Esophagus muscularis mucosa (tissue), 4 donors: ENCODE measurements around the gene TEAD1. TPM values are rescaled to one million over a fixed set of nuclear protein-coding genes. Genes with fewer than 3 reads are reported as not detected.
A peak's percentile ranks its signal among the peaks of the same experiment; 100 is the strongest.

Experiments
- DNase-seq: peaks from one replicate; pipeline ENCODE4 v3.0.0-alpha.2; 2017; ENCODE audit errors: extremely low spot score
- H3K27ac ChIP-seq, 4 donors: fragments of 200-600 bp; sonication (generic); replicated peaks in 1 of 4; 1 replicate in 3 of 4; 2 replicates in 1 of 4; pipeline ENCODE4 v1.5.1; 2016 to 2019; ENCODE audit warnings: mild to moderate bottlenecking in 1 of 4
- H3K27me3 ChIP-seq, 4 donors: fragments of 200-600 bp; sonication (generic); one replicate each; pipeline versions ENCODE4 v1.5.1 to v1.6.0; 2016 to 2019
- H3K36me3 ChIP-seq, 4 donors: fragments of 200-600 bp; sonication (generic); one replicate each; pipeline ENCODE4 v1.5.1; 2016 to 2019
- H3K4me1 ChIP-seq, 4 donors: fragments of 200-600 bp; sonication (generic); one replicate each; pipeline ENCODE4 v1.5.1; 2016 to 2019
- H3K4me3 ChIP-seq, 4 donors: fragments of 200-600 bp; sonication (generic); 1 replicate in 2 of 4; 2 replicates in 2 of 4; pipeline ENCODE4 v1.5.1; 2016 to 2019; ENCODE audit warnings: mild to moderate bottlenecking in 4 of 4, moderate library complexity in 1 of 4
- H3K9me3 ChIP-seq, 4 donors: fragments of 200-600 bp; sonication (generic); 1 replicate in 3 of 4; 2 replicates in 1 of 4; pipeline ENCODE4 v1.5.1; 2016 to 2019
- EP300 ChIP-seq: sonication (generic); formaldehyde crosslinking; IDR thresholded peaks from one replicate; pipeline ENCODE4 v1.6.1; 2017; ENCODE audit warnings: antibody characterized with exemption
- POLR2A ChIP-seq: fragments of 450-650 bp; IDR thresholded peaks from one replicate; pipeline ENCODE4 v1.6.1; 2017; ENCODE audit warnings: antibody characterized with exemption, moderate library complexity, mild to moderate bottlenecking, low read depth
- POLR2AphosphoS5 ChIP-seq, 2 donors: sonication (generic); formaldehyde crosslinking; IDR thresholded peaks; one replicate each; pipeline ENCODE4 v1.6.1; 2017; ENCODE audit warnings: antibody characterized with exemption in 2 of 2
- WGBS: methylation state at CpG from one replicate; pipeline ENCODE4 v1.1.5; 2018; 5-methylcytosine and 5-hydroxymethylcytosine counted together
- intact Hi-C: fragments of 100-400 bp; cut with DNase I; formaldehyde crosslinking; loops from one replicate; pipeline ENCODE4 v1.15.1; 2023
- total RNA-seq, 4 donors: library from RNA; depleted of rRNA; stranded (reverse); fragments of >200 nt; gene quantifications; one replicate each; pipeline versions ENCODE4 v1.1.0 to v1.2.1, GENCODE V29; 2016
- TF ChIP-seq, protein P1 (sequence below), 3 experiments: fragments of 200-600 bp in 2 of 3; fragments of 450-650 bp in 1 of 3; sonication (generic) in 2 of 3; IDR thresholded peaks; one replicate each; pipeline ENCODE4 v1.5.1; 2017 to 2019; ENCODE audit warnings: antibody characterized with exemption in 3 of 3, mild to moderate bottlenecking in 2 of 3, moderate library complexity in 1 of 3

TEAD1 gene
- total RNA-seq, 4 donors from 2014 or later: 147 to 307 (median 232) TPM

DNA sequence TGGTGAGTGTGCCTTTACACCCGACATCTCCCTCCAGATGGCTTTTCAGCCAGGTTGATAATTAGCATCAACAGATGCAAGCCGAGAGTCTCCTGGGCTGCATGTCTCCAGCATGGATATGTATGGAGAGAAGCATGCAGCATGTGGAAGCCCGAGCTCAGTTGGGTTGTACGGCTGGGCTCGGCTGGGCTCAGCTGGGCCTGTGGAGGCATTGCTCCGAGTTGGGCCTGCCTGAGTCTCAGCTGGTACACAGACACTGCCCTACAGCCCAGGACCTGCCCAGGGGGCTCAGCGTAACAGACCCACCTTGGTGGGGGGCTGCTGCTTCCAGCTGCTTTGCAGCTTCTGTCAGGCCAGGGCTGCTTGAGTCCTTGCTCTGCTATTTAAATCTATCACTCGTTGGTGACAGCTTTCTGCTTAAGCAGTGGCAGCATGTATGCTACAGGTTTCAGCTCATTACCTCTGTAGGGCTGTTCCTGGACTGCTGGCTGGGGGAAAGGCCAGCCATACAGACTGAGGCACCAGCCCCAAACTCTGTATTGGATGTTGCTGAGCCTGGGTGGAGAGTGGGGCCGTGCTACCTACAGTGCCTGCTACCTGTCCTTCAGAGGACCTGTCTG lies 115.5 kb downstream of the TEAD1 start:
- WGBS: 61% methylated on average over 8 of the region's 9 CpGs
- H3K27me3 ChIP-seq: no peaks in the 10 kb centered on the region
- peak overlapping the region in 2 of 4 donors; percentile 12 to 28 for H3K27ac ChIP-seq
- no peak overlapping the region for H3K4me3 ChIP-seq
- no peak for DNase-seq
- H3K36me3 ChIP-seq: no peaks in the 10 kb centered on the region
- TF ChIP-seq POLR2AphosphoS5 (IDR thresholded peaks at IDR 0.05): no peak
- TF ChIP-seq EP300: no peak
- TF ChIP-seq, protein P1, sequence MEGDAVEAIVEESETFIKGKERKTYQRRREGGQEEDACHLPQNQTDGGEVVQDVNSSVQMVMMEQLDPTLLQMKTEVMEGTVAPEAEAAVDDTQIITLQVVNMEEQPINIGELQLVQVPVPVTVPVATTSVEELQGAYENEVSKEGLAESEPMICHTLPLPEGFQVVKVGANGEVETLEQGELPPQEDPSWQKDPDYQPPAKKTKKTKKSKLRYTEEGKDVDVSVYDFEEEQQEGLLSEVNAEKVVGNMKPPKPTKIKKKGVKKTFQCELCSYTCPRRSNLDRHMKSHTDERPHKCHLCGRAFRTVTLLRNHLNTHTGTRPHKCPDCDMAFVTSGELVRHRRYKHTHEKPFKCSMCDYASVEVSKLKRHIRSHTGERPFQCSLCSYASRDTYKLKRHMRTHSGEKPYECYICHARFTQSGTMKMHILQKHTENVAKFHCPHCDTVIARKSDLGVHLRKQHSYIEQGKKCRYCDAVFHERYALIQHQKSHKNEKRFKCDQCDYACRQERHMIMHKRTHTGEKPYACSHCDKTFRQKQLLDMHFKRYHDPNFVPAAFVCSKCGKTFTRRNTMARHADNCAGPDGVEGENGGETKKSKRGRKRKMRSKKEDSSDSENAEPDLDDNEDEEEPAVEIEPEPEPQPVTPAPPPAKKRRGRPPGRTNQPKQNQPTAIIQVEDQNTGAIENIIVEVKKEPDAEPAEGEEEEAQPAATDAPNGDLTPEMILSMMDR (IDR thresholded peaks at IDR 0.05): no peak
- no peak for TF ChIP-seq POLR2A
- peaks cover 4 to 31% (median 20%) of the 10 kb centered on the region in 4 donors for H3K4me1 ChIP-seq
- H3K9me3 ChIP-seq: no peaks in the 10 kb centered on the region
- intact Hi-C loops: no loop called here

DNA sequence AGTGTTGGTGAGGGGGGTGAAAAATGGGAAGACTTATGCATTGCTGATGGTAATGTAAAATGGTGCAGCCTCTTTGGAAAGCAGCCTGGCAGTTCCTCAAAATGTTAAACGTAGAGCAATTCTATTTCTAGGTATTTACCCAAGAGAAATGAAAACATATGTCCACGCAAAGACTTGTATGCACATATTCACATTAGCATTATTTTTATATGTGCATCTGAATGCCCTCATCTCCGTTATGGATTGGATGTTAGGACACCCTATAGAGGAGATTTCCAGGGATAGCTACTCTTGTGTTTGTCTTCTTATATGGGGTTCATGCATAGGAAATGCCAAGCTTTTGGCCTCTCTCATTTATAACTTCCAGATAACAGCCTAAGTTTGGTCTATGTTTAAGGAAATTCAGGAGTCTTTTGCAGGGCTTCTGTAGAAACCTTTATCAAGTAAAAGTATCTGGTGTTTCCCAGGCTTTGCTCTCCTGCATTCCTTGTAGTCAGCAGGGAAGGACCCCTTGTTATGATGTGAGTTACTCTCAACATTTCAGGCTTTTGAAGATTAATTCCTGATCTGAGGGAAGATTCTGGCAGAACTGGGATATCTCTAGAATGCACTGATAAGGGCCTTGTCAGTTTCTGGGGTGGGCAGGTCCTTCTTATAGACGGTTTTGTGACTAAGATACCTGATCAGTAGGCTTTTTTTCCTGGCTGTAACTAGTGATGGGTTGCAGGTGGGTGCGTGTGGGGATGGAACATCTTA lies 116.8 kb downstream of the TEAD1 start:
- TF ChIP-seq POLR2A (no peak), EP300 (no peak), POLR2AphosphoS5 (IDR thresholded peaks at IDR 0.05) (no peak)
- TF ChIP-seq, protein P1 (IDR thresholded peaks at IDR 0.05): no peak
- Histone ChIP-seq H3K4me3 (no peak overlapping the region), H3K4me1 (peaks cover 4 to 25% (median 20%) of the 10 kb centered on the region in 4 donors), H3K9me3 (no peaks in the 10 kb centered on the region), H3K27me3 (no peaks in the 10 kb centered on the region), H3K27ac (no peak overlapping the region), H3K36me3 (no peaks in the 10 kb centered on the region)
- intact Hi-C loops: no loop called here
- WGBS: 74% methylated on average over 5 of the region's 5 CpGs
- no peak for DNase-seq

DNA sequence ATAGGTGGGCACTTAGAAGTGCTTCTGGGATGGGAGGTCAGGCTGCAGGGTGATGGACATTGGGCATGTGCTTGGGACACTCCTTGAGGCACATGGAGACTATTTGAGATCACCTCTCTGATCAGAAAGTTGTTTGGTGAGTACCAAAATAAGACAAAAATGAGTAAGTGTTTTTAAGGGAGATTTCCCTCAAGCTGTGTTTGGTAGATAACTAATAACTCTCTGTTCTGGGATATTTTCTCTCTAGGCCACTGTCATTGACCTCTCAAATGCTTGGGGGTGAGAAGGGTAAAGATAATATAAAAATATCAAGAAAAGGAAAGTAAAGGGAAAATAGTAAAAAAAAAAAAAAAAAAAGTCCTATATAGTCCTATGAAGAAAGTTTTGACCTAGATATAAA lies 117.8 kb downstream of the TEAD1 start:
- no peak for DNase-seq
- no peaks in the 10 kb centered on the region for H3K36me3 ChIP-seq
- no peak overlapping the region for H3K4me3 ChIP-seq
- intact Hi-C loops: no loop called here
- peaks cover 0 to 25% (median 20%) of the 10 kb centered on the region in 4 donors for H3K4me1 ChIP-seq
- H3K27me3 ChIP-seq: no peaks in the 10 kb centered on the region
- TF ChIP-seq POLR2AphosphoS5 (IDR thresholded peaks at IDR 0.05) (no peak), EP300 (no peak), POLR2A (no peak)
- TF ChIP-seq, protein P1 (IDR thresholded peaks at IDR 0.05): no peak
- H3K27ac ChIP-seq: no peak overlapping the region
- H3K9me3 ChIP-seq: no peaks in the 10 kb centered on the region

DNA sequence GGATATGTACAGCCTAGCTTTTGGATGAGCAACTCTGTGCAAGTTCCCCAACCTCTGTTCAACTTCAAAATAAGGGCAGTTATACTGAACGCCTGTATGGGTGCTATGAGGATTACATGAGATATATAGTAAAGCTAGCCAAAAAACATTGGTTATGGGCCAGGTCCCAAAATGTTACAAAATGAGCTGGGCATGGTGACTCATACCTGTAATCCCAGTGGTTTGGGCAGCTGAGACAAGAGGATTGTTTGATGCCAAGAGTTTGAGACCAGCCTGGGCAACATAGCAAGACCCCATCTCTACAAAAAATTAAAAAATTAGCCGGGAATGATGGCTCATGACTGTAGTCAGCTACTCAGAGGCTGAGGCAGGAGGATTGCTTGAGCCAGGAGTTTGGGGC lies 118.4 kb downstream of the TEAD1 start:
- 77% methylated on average over 2 of the region's 2 CpGs for WGBS
- intact Hi-C loops: no loop called here
- no peak overlapping the region for H3K4me3 ChIP-seq
- peaks cover 0 to 25% (median 20%) of the 10 kb centered on the region in 4 donors for H3K4me1 ChIP-seq
- no peak overlapping the region for H3K27ac ChIP-seq
- no peaks in the 10 kb centered on the region for H3K27me3 ChIP-seq
- H3K36me3 ChIP-seq: no peaks in the 10 kb centered on the region
- no peaks in the 10 kb centered on the region for H3K9me3 ChIP-seq
- DNase-seq: no peak
- TF ChIP-seq POLR2AphosphoS5 (IDR thresholded peaks at IDR 0.05) (peak in 1 of 2 donors; percentile 43), EP300 (no peak)
- TF ChIP-seq, protein P1 (IDR thresholded peaks at IDR 0.05): no peak
